ENCODE results near the gene HS1BP3.

The HS1BP3 gene

GRCh38 chr2:20650877-20651730, at the start of gene HS1BP3:
Gene HS1BP3 (minus strand): TSS chr2:20651098. CDS start chr2:20651063, 35 bp downstream.
- DNase-seq = peak; percentile 86 to 88

GRCh38 chr2:20698916-20699613, 48.2 kb upstream of the HS1BP3 start:
- no peak for DNase-seq

GRCh38 chr2:20697322-20697934, 46.5 kb upstream of the HS1BP3 start:
- no peak for DNase-seq

- DNase-seq = no peak
These were observed 45.5 kb upstream of the HS1BP3 start for GRCh38 chr2:20696366-20696765.

GRCh38 chr2:20693317-20693716, 42.4 kb upstream of the HS1BP3 start:
- no peak for DNase-seq

GRCh38 chr2:20692081-20692480, 41.2 kb upstream of the HS1BP3 start:
- no peak for DNase-seq

- no peak for DNase-seq
These were observed 40.3 kb upstream of the HS1BP3 start for GRCh38 chr2:20691076-20691734.

GRCh38 chr2:20689428-20690264, 38.7 kb upstream of the HS1BP3 start:
- DNase-seq = no peak

GRCh38 chr2:20687260-20687832, 36.4 kb upstream of the HS1BP3 start:
- DNase-seq = no peak

GRCh38 chr2:20684581-20685063, 33.7 kb upstream of the HS1BP3 start:
- no peak for DNase-seq

- DNase-seq = no peak
These were observed 31.4 kb upstream of the HS1BP3 start for GRCh38 chr2:20682167-20682920.

GRCh38 chr2:20680744-20681375, 30.0 kb upstream of the HS1BP3 start:
- DNase-seq = no peak

- DNase-seq = no peak
These were observed 27.9 kb upstream of the HS1BP3 start for GRCh38 chr2:20678780-20679179.

- DNase-seq = no peak
These were observed 27.1 kb upstream of the HS1BP3 start for GRCh38 chr2:20678086-20678395.

GRCh38 chr2:20677301-20678085, 26.6 kb upstream of the HS1BP3 start:
- DNase-seq = no peak

GRCh38 chr2:20676353-20677215, 25.7 kb upstream of the HS1BP3 start:
- no peak for DNase-seq

- no peak for DNase-seq
These were observed 24.9 kb upstream of the HS1BP3 start for GRCh38 chr2:20675701-20676352.
